Heart left ventricle (tissue), 13 donors: Measurements from ENCODE around the gene BABAM1.

Source experiments
- POLR2A ChIP-seq, 2 donors: fragments of 450-650 bp; IDR thresholded peaks; one replicate each; pipeline ENCODE4 v1.6.1; 2017; ENCODE audit warnings: antibody characterized with exemption in 2 of 2, mild to moderate bottlenecking in 2 of 2, moderate library complexity in 2 of 2
- TF ChIP-seq, protein P1 (sequence below), 12 donors: fragments of 200-600 bp; sonication (generic) in 4 of 12; IDR thresholded peaks; one replicate each; pipeline versions ENCODE4 v1.5.0 to v1.8.0; 2018 to 2022; ENCODE audit warnings: antibody characterized with exemption in 12 of 12, mild to moderate bottlenecking in 5 of 12
- donor health status: ischemic (EF 13 %, LVEDD 7.1; RV severe dilation, severe dysfunction).
- donor health status: DM: no; HTN: yes; CAD: no.
- donor health status: DM: no; HTN: no; CAD: no.
- donor health status: ischemic (EF 25% LVEDD 6.9; RV normal size, moderate dysfunction).
- donor health status: ischemic (EF 25% LVEDD 5.7; RV mildly dilated, moderate dysfunction).
- donor health status: ischemic (EF 35%, LVEDD 5.7; RV mildly dilated, moderate dysfunction).
- donor health status: nonischemic (EF 11% LVEDD 7.7; RV severe dilation, severe dysfunction).
- donor health status: DM: yes; HTN: yes; CAD: no.
- donor health status: PGD.
- donor health status: ischemic (EF 29% LVEDD 5.4; RV normal size, mild dysfunction).
- donor health status: nonischemic (EF 23%, LVEDD 6.1; RV moderate dilation, normal function).

DNA sequence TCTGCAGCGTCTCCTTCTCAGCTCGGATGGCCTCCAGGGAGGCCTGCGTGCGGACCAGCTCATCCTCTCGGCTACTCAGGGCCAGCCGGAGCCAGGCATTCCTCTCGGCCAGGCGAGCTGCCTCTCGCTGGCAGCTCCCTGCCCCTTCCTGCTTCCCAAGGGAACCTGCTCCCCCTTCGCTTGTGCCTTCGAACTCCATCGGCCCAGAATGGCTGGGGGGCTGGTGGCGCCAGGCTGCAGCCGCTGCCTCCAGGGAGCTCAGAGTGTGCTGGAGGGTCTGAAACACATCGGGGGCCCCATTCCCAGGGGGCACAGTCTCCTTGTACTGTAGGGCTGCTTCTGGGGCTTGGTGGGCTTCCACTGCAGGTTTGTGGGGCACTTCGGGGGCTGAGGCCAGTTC is 4.7 kb upstream of the BABAM1 start:
- TF ChIP-seq, protein P1, sequence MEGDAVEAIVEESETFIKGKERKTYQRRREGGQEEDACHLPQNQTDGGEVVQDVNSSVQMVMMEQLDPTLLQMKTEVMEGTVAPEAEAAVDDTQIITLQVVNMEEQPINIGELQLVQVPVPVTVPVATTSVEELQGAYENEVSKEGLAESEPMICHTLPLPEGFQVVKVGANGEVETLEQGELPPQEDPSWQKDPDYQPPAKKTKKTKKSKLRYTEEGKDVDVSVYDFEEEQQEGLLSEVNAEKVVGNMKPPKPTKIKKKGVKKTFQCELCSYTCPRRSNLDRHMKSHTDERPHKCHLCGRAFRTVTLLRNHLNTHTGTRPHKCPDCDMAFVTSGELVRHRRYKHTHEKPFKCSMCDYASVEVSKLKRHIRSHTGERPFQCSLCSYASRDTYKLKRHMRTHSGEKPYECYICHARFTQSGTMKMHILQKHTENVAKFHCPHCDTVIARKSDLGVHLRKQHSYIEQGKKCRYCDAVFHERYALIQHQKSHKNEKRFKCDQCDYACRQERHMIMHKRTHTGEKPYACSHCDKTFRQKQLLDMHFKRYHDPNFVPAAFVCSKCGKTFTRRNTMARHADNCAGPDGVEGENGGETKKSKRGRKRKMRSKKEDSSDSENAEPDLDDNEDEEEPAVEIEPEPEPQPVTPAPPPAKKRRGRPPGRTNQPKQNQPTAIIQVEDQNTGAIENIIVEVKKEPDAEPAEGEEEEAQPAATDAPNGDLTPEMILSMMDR (IDR thresholded peaks at IDR 0.05): no peak
- TF ChIP-seq POLR2A (IDR thresholded peaks at IDR 0.05): no peak
